Aorta (tissue), 5 donors: ENCODE results near the gene RFPL1. TPM values are rescaled to one million over a fixed set of nuclear protein-coding genes. Genes with fewer than 3 reads are reported as not detected.

Source experiments
- ATAC-seq: fragments of 200-7000 bp; cut with Tn5 transposase; one replicate; pipeline ENCODE4 v1.9.1; 2022; ENCODE audit warnings: moderate library complexity; ENCODE audit not compliant: low FRiP score
- DNase-seq, 2 donors: peaks; one replicate each; pipeline ENCODE4 v3.0.0-alpha.2; 2020
- H3K27ac ChIP-seq, 2 donors: one replicate each; pipeline ENCODE4 v1.5.1; 2013; ENCODE audit warnings: low read length in 2 of 2, mild to moderate bottlenecking in 2 of 2, moderate library complexity in 2 of 2, control low read depth in 1 of 2, inconsistent platforms in 1 of 2, low read depth in 1 of 2
- H3K27me3 ChIP-seq, 2 donors: one replicate each; pipeline ENCODE4 v1.6.1; 2013; ENCODE audit warnings: control low read depth in 1 of 2, low read length in 1 of 2, mild to moderate bottlenecking in 1 of 2, moderate library complexity in 1 of 2; ENCODE audit not compliant: insufficient read depth in 2 of 2, control insufficient read depth in 1 of 2
- H3K36me3 ChIP-seq, 2 donors: one replicate each; pipeline ENCODE4 v1.6.1; 2013; ENCODE audit warnings: control low read depth in 1 of 2, low read length in 1 of 2, mild to moderate bottlenecking in 1 of 2; ENCODE audit not compliant: insufficient read depth in 2 of 2, control insufficient read depth in 1 of 2
- H3K4me1 ChIP-seq, 2 donors: one replicate each; pipeline ENCODE4 v1.6.1; 2013; ENCODE audit warnings: low read length in 2 of 2, control low read depth in 1 of 2, mild to moderate bottlenecking in 1 of 2, moderate library complexity in 1 of 2; ENCODE audit not compliant: insufficient read depth in 2 of 2, control insufficient read depth in 1 of 2
- H3K4me3 ChIP-seq, 2 donors: one replicate each; pipeline ENCODE4 v1.5.1; 2013; ENCODE audit warnings: low read length in 2 of 2, control low read depth in 1 of 2, mild to moderate bottlenecking in 1 of 2
- H3K9me3 ChIP-seq: one replicate; pipeline ENCODE4 v1.6.1; 2013; ENCODE audit warnings: mild to moderate bottlenecking, low read length; ENCODE audit not compliant: control insufficient read depth
- WGBS, 2 donors: extraction: QIAGEN DNeasy Blood & Tissue Kit; methylation state at CpG; one replicate each; pipeline ENCODE4 v1.1.7; 2013; 5-methylcytosine and 5-hydroxymethylcytosine counted together
- intact Hi-C, 2 donors: fragments of 100-400 bp; cut with DNase I; formaldehyde crosslinking; loops; one replicate each; pipeline versions ENCODE4 v1.14.2 to v1.15.0; 2022
- polyA plus RNA-seq, 2 donors: library from polyadenylated mRNA; stranded (reverse); fragments of 200-250 nt; gene quantifications; one replicate each; pipeline ENCODE4 v1.2.3, GENCODE V29; 2013
- total RNA-seq, 2 donors: library from RNA; stranded (reverse); fragmentation: NEBNext Ultra II Directional; extraction: Animal tissue kit (Norgen Biotek cat#: 25700); gene quantifications; one replicate each; pipeline ENCODE4 v1.2.1, GENCODE V29; 2021
- donor health status: healthy with polysubstance abuse.
- donor health status: Bipolar disorder and iron deficiency.
- donor health status: DM: no; HTN: no; CAD: no.
- donor health status: DM: no; HTN: no; CAD: no.
- donor health status: DM: yes; HTN: yes; CAD: no.

RFPL1 gene
- total and polyA plus RNA-seq, 4 donors: not detected

- intact Hi-C loops: no loop called here
- no peak for ATAC-seq
- 77 to 87% methylated on average over 3 of the region's 3 CpGs for WGBS, 2 donors
These were observed 4.5 kb upstream of the RFPL1 start for GRCh38 chr22:29433856-29434255.

GRCh38 chr22:29434288-29434687 is 4.1 kb upstream of the RFPL1 start:
- 81 to 82% methylated on average over 7 of the region's 7 CpGs for WGBS, 2 donors
- Histone ChIP-seq H3K4me1 (no peaks in the 10 kb centered on the region), H3K27ac (no peak overlapping the region), H3K4me3 (no peak overlapping the region), H3K36me3 (no peaks in the 10 kb centered on the region), H3K27me3 (no peaks in the 10 kb centered on the region), H3K9me3 (no peaks in the 10 kb centered on the region)
- ATAC-seq (no peak), DNase-seq (no peak)
- intact Hi-C loops: no loop called here

More at GRCh38 chr22:29433856-29434255, 4.5 kb upstream of the RFPL1 start:
- no peaks in the 10 kb centered on the region for H3K9me3 ChIP-seq
- H3K4me1 ChIP-seq: no peaks in the 10 kb centered on the region
- H3K27me3 ChIP-seq: no peaks in the 10 kb centered on the region
- H3K36me3 ChIP-seq: no peaks in the 10 kb centered on the region
- no peak overlapping the region for H3K27ac ChIP-seq
- H3K4me3 ChIP-seq: no peak overlapping the region
- no peak for DNase-seq

GRCh38 chr22:29435236-29436136 is 2.9 kb upstream of the RFPL1 start:
- Histone ChIP-seq H3K9me3 (no peaks in the 10 kb centered on the region), H3K36me3 (no peaks in the 10 kb centered on the region), H3K27ac (no peak overlapping the region), H3K4me1 (no peaks in the 10 kb centered on the region), H3K27me3 (no peaks in the 10 kb centered on the region), H3K4me3 (no peak overlapping the region)
- intact Hi-C loops: no loop called here
- no peak for DNase-seq
- no peak for ATAC-seq
- 51 to 63% methylated on average over 5 of the region's 5 CpGs for WGBS, 2 donors

- Histone ChIP-seq H3K9me3 (no peaks in the 10 kb centered on the region), H3K27ac (no peak overlapping the region), H3K36me3 (no peaks in the 10 kb centered on the region), H3K4me1 (no peaks in the 10 kb centered on the region), H3K4me3 (no peak overlapping the region), H3K27me3 (no peaks in the 10 kb centered on the region)
- 19 to 25% methylated on average over 1 of the region's 1 CpG for WGBS, 2 donors
- DNase-seq (no peak), ATAC-seq (no peak)
- intact Hi-C loops: no loop called here
These were observed 4.6 kb downstream of the RFPL1 start for GRCh38 chr22:29442976-29443375.

GRCh38 chr22:29443452-29443851 is 5.1 kb downstream of the RFPL1 start:
- Histone ChIP-seq H3K4me3 (no peak overlapping the region), H3K4me1 (no peaks in the 10 kb centered on the region), H3K27me3 (no peaks in the 10 kb centered on the region), H3K36me3 (no peaks in the 10 kb centered on the region), H3K27ac (no peak overlapping the region), H3K9me3 (no peaks in the 10 kb centered on the region)
- intact Hi-C loops: no loop called here
- 42 to 46% methylated on average over 6 of the region's 6 CpGs for WGBS, 2 donors
- DNase-seq (no peak), ATAC-seq (no peak)

- ATAC-seq (no peak), DNase-seq (no peak)
- Histone ChIP-seq H3K36me3 (no peaks in the 10 kb centered on the region), H3K4me3 (no peak overlapping the region), H3K4me1 (no peaks in the 10 kb centered on the region), H3K27ac (no peak overlapping the region), H3K9me3 (no peaks in the 10 kb centered on the region), H3K27me3 (no peaks in the 10 kb centered on the region)
- intact Hi-C loops: no loop called here
- WGBS, 2 donors: 53 to 56% methylated on average over 14 of the region's 14 CpGs
These were observed 5.7 kb downstream of the RFPL1 start for GRCh38 chr22:29443861-29444792.

- DNase-seq (no peak), ATAC-seq (no peak)
- H3K27me3 ChIP-seq: no peaks in the 10 kb centered on the region
- no peaks in the 10 kb centered on the region for H3K4me1 ChIP-seq
- no peak overlapping the region for H3K27ac ChIP-seq
- WGBS, 2 donors: 84 to 90% methylated on average over 4 of the region's 4 CpGs
- no peak overlapping the region for H3K4me3 ChIP-seq
- no peaks in the 10 kb centered on the region for H3K36me3 ChIP-seq
- H3K9me3 ChIP-seq: no peaks in the 10 kb centered on the region
- intact Hi-C loops: no loop called here
These were observed 7.1 kb downstream of the RFPL1 start for GRCh38 chr22:29445508-29445907.

GRCh38 chr22:29447906-29448305 is 9.5 kb downstream of the RFPL1 start:
- ATAC-seq (no peak), DNase-seq (no peak)
- no peak overlapping the region for H3K4me3 ChIP-seq
- 74 to 85% methylated on average over 5 of the region's 5 CpGs for WGBS, 2 donors
- intact Hi-C loops: no loop called here
- H3K4me1 ChIP-seq: no peaks in the 10 kb centered on the region
- no peaks in the 10 kb centered on the region for H3K36me3 ChIP-seq
- H3K9me3 ChIP-seq: no peaks in the 10 kb centered on the region
- H3K27me3 ChIP-seq: no peaks in the 10 kb centered on the region
- no peak overlapping the region for H3K27ac ChIP-seq
